T1000 (cell line): ENCODE measurements around the gene HOXA2.

Experiments
- DNase-seq: peaks from one replicate; lab custom pipeline; 2025; ENCODE audit warnings: mixed read lengths; lab: John Stamatoyannopoulos, UW

HOXA2 gene

GRCh38 chr7:27124902-27125689, 22.6 kb upstream of the HOXA2 start:
- no peak for DNase-seq

GRCh38 chr7:27124096-27124901, 21.8 kb upstream of the HOXA2 start:
- DNase-seq = peak; percentile 41

- no peak for DNase-seq
Measured at GRCh38 chr7:27123477-27124053, 21.1 kb upstream of the HOXA2 start.

- DNase-seq = no peak
Measured at GRCh38 chr7:27123007-27123476, 20.6 kb upstream of the HOXA2 start.

DNA sequence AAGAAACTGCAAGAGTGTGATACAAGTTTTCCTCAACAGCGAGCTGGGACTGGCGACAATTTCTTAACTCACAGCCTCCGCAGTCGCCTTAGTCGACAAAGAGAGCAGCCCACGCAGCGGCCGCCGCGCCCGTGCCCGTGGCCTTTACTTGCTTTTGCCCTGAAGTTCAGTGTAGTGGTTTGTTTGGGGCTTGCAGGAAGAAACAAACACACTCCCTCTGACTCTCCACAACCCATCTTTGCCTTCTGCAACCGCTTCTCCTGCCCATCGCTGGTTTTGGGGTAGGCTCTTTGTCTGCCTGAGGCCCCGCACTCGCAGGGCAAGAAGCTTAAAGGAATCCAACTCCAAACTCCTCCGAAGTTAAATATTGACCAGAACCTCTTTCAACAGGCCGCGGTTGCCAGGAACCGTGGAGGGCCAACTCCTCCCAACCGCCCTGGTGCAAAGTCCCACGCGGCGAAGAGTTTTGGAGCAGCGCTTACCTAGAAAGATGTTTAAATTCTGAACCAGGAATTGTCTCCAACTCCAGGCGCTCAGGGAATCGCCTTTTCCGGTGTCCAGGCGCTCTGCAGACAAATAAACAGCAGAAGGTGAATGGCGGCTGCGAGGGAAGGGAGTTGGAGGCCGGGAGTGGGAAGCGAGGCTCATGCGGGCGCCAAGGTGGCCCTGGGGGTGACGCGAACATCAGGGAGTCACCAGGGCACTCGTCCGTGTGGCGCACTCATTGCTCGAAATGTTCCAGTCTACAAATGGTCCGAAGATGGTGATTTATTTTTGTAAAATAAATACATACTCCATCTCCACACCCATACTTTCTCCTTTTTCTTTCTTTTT, 19.8 kb upstream of the HOXA2 start:
- no peak for DNase-seq

DNA sequence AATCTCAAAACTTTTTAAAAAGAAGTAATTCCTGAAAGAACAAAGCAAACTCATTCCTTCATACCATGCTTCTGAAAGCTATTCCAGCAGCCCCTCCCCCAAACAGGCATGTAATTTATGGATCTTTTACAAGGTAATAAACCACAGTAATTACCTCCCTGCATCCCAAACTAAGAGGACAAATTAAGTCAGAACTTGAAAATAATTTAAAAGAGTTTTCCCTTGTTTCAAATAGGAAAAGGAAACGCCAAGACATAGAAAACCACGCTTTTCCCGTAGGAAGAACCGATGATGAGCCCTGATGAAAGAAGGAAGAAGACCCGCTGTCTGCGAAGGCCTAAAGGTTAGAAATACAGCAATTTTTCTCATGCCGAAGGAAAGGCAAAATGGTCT, 19.2 kb upstream of the HOXA2 start:
- no peak for DNase-seq

DNA sequence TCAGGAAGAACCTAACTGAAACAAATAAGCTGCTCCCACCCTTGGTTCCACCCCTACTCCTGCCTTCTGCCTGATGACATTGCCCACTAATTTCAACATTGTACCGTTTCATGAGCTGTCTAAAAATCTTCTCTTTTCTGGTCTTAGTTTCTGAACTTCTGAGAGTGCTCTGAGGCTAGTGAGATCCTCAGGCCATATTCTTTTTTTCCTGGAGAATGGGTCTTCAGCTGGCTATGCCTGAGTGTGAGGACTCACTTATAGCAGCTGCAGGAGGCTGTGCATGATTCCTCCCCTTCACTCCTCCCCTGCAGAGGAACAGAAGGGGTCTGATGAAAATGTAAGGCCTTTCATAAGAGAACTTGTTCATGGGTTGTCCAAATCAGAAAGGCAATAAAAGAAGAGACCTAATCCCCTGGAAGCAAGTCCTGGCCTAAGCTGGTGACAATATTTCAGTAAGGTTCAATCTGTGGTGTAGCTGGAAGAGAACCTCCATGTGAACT, 17.0 kb upstream of the HOXA2 start:
- no peak for DNase-seq

GRCh38 chr7:27118580-27118979, 16.1 kb upstream of the HOXA2 start:
- DNase-seq = no peak

DNA sequence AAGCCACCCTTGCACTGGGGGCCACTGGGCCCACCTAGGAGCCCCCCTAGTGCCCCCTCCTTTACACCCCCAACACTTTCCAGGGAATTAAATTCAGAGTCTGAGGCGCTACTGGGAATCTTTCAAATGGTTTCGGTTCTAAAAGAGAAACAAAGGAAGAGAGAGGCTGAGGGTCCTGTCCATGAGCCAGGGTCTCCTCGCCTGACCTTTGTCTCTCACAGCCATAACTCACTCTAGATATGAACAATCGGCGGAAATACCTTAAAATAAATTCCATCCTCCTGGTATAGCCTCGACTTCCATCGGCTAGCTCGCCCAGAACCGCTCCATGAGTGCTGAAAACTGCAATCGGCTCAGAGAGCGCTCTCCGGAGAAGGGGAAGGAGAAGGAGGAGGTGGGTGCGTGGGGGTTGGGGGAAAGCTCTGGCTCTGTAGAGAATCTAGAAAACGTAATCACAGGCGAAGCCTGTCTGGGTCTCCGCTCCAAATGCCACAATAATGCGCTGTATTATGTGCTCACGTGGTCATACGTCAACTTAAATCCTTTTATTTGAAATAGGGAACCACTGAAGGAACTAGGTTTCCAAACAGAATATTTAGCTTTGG, 15.5 kb upstream of the HOXA2 start:
- DNase-seq = no peak

- no peak for DNase-seq
Measured at GRCh38 chr7:27116962-27117886, 14.7 kb upstream of the HOXA2 start.

- DNase-seq = no peak
Measured at GRCh38 chr7:27116031-27116961, 13.8 kb upstream of the HOXA2 start.

DNA sequence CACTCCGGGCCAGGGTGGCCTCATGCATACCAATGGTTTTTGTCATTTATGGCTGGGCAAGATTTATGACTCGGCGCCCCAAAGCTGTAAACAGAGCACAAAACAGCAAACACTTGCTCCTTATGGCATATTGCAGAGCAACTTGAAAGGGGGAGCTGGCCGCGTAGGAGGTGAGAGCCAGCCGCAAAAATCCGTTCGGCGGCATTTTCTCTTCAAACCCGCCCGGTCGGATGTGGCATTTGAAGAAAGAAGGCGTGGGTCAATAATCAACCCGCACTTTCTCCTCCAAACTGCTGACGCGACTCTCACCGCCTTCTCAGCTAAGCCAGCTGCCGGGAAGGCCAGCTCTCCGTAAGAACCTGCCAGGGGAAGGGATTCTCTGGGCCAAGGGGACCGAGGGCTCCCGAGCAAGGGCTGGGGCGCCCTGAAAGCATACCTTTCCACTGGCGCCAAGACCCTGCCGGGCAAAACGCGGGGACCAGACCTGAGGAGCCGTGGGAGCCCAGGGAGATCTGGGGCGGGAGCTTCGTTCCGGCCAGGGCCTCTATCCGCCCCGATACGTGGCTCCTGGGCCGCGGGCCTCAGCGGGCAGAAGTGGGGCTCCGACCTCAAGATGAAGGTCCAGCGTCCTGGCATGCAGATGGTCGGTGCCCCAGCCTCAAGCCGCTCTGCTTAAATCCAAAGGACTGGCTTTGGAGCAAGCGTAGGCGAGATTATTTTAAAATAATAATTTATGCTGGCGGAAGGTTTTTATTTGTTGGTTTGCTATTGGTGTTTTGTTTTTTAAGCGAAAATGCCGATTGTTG, 12.9 kb upstream of the HOXA2 start:
- DNase-seq = no peak

DNA sequence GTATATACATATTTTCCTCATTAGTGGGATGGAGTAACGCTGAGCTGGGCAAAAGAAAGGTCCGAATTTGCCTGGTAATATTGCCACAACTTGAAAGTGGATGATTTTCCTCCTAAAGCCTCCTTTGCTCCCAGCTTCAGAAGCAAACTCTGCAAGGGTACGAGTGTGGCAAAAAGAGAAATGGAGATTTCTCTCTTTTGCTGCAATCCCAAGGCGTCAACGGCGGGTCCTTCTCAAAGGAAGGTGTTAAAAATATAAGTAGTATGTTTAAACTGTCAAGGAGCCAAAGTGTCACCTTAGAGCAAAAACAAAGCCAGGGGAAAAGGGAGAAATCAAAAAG, 12.4 kb upstream of the HOXA2 start:
- DNase-seq = no peak

DNA sequence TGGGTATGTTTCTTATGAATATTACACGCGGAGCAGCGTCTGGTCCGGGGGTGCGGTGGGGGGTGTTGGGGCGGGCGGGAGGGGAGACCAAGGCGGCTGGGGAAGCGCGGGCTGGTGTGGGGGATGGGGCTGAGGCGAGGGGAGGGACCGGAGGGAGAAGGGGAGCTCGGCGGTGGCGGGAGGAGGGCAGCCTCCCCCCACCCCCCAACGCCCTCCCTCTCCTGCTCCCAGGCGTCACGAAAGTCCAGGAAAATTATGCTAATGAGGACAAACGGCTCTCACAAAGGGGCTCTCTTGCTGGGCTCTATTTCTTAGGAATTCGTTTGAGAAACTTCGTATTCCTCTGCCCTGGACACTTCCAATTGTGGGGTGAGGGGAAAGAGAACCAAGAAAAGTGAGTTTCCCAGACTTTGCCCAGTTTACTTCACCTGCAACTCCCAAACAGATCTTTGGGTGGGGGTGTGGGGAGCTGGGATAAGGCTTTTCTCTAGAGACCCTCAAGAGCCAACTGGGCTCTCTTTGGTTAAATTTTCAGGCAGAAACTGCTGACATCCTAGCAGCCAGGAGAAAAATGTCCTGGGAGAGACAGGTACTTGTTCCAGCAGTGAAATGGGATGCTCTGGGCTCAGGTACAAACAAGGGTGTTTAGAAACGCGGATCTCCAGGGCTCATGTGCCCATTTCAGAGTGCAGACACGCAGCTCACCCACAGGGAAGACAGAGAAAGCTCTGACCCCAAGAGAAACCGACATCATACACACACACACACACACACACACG, 11.7 kb upstream of the HOXA2 start:
- DNase-seq = no peak

DNA sequence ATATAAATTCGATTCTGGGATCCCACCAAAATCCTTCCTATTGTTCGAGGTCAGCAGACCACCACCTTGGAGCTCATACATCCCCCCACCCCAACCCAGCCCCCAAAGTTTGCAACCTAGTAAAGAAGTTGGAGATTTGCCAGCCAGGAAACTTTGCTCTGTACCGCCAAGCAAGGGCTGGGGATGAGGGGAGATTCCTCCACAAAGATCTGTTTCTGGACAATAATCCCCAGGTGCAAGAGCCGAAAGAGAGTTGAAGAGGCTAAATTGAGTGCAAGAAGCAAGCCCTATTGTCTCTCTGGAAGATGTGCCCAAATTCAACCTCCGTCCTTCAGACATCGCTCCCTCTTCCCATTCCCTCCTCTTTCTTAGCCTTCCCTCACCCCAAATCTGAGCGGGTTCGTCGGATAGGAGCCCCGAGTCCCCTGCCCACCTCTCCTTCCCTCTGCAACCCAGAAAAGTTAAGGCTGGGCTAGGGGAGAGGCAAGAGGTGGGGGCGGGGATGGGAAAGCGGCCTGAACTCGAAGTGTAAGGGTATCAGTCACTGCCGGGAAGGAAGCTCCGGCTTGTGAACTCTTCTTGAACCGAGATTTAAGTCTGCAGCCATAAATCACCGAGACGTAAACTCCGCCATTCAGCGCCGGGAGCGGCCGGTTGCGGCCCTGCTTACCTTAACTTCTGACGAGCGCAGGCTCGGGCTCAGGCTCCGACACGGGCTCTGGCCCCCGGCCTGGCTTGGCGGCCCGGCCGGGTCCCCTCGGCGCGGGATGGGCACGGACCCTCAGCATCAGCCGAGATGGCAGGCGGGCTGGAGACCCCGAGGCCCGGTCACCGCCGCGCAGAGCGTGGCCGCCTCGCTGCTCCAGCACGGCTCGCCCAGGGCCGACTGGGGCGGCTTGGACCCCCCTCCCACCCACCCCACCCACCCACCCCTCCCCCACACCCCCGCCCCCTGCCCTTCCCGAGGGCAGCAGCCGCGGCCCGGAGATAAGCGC, 10.8 kb upstream of the HOXA2 start:
- DNase-seq = no peak

GRCh38 chr7:27112361-27112760, 9.9 kb upstream of the HOXA2 start:
- DNase-seq = no peak
